PC-9 (cell line): ENCODE data around the gene SLC1A2. TPM values are rescaled to one million over a fixed set of nuclear protein-coding genes. Genes with fewer than 3 reads are reported as not detected.

Experiments
- BruUV-seq: library from RNA; stranded (reverse); fragments of 400-500 nt; replicated peaks from 2 replicates; lab custom pipeline; 2021; lab: Mats Ljungman, UMichigan
- CTCF ChIA-PET: fragments of 300-600 bp; sonication (Branson Sonifier 250); formaldehyde crosslinking; loops from one replicate; lab custom pipeline; 2022; ENCODE audit warnings: antibody characterized with exemption; lab: Charles Lee
- POLR2A ChIA-PET: fragments of 300-600 bp; sonication (Branson Sonifier 250); formaldehyde crosslinking; loops from one replicate; lab custom pipeline; 2022; ENCODE audit warnings: antibody characterized with exemption; ENCODE audit not compliant: unreplicated experiment; lab: Charles Lee
- DNase-seq, 2 experiments: peaks; one replicate each; pipeline versions ENCODE4 v3.0.0 to v3.0.0-alpha.2; 2015 to 2022; ENCODE audit warnings: mixed read lengths in 1 of 2
- H2AFZ ChIP-seq: fragments of 200-600 bp; sonication (generic); 2 replicates; pipeline ENCODE4 v1.8.1; 2017; ENCODE audit warnings: antibody characterized with exemption
- H3F3A ChIP-seq: fragments of 200-600 bp; sonication (generic); 2 replicates; pipeline ENCODE4 v1.8.1; 2017; ENCODE audit warnings: antibody characterized with exemption, mild to moderate bottlenecking, low read depth; ENCODE audit not compliant: insufficient read depth
- H3K27ac ChIP-seq: fragments of 200-600 bp; sonication (generic); 2 replicates; pipeline ENCODE4 v1.6.1; 2016; ENCODE audit warnings: mixed run types
- H3K27me3 ChIP-seq: fragments of 200-600 bp; sonication (generic); 2 replicates; pipeline ENCODE4 v1.6.1; 2016; ENCODE audit warnings: low read depth, mixed run types; ENCODE audit not compliant: insufficient read depth
- H3K36me3 ChIP-seq: fragments of 200-600 bp; sonication (generic); 2 replicates; pipeline ENCODE4 v1.6.1; 2016; ENCODE audit warnings: low read depth, mixed run types
- H3K4me1 ChIP-seq: fragments of 200-600 bp; sonication (generic); replicated peaks from 2 replicates; pipeline ENCODE4 v1.6.1; 2016; ENCODE audit warnings: mixed run types; ENCODE audit not compliant: insufficient read depth
- H3K4me2 ChIP-seq: fragments of 200-600 bp; sonication (generic); 2 replicates; pipeline ENCODE4 v1.6.1; 2017; ENCODE audit warnings: mixed run types
- H3K4me3 ChIP-seq: fragments of 200-600 bp; sonication (generic); 2 replicates; pipeline ENCODE4 v1.6.1; 2016; ENCODE audit warnings: mixed run types
- H3K79me2 ChIP-seq: fragments of 200-600 bp; sonication (generic); 2 replicates; pipeline ENCODE4 v1.6.1; 2017; ENCODE audit warnings: low read depth, mixed run types
- H3K9me2 ChIP-seq: fragments of 200-600 bp; sonication (generic); 2 replicates; pipeline ENCODE4 v1.8.1; 2017; ENCODE audit warnings: mild to moderate bottlenecking; ENCODE audit not compliant: insufficient read depth
- H3K9me3 ChIP-seq: fragments of 200-600 bp; sonication (generic); 2 replicates; pipeline ENCODE4 v1.8.1; 2016; ENCODE audit warnings: low read depth; ENCODE audit not compliant: insufficient read depth
- H4K20me1 ChIP-seq: fragments of 200-600 bp; sonication (generic); 2 replicates; pipeline ENCODE4 v1.8.1; 2017; ENCODE audit not compliant: insufficient read depth
- CTCF ChIP-seq: fragments of 200-600 bp; sonication (generic); conservative IDR thresholded peaks from 2 replicates; pipeline ENCODE4 v1.6.1; 2017; ENCODE audit warnings: mixed run types, antibody characterized with exemption, mild to moderate bottlenecking, moderate library complexity
- EZH2 ChIP-seq: fragments of 200-600 bp; sonication (generic); IDR thresholded peaks from 2 replicates; pipeline ENCODE4 v1.8.0; 2017; ENCODE audit warnings: antibody characterized with exemption, low read depth
- intact Hi-C: fragments of 100-400 bp; cut with micrococcal nuclease; formaldehyde crosslinking; loops from one replicate; pipeline ENCODE4 v1.10.0; 2022; ENCODE audit not compliant: unreplicated experiment
- total RNA-seq: library from RNA; stranded (reverse); gene quantifications from 2 replicates; pipeline ENCODE4 v1.2.3, GENCODE V29; 2021

SLC1A2 gene
- total RNA-seq, 1 experiment from 2014 or later: 0.09 TPM

- POLR2A ChIA-PET: no interaction called here
- Histone ChIP-seq H3K27ac (no peak overlapping the region), H3F3A (no peaks in the 10 kb centered on the region), H3K4me2 (no peak overlapping the region), H2AFZ (no peak overlapping the region), H3K36me3 (no peaks in the 10 kb centered on the region), H3K9me2 (no peaks in the 10 kb centered on the region), H3K4me1 (peaks cover 6% of the 10 kb centered on the region; the same call in 1 of the 2 replicates), H3K4me3 (no peak overlapping the region), H3K79me2 (no peaks in the 10 kb centered on the region), H3K9me3 (no peaks in the 10 kb centered on the region), H4K20me1 (no peaks in the 10 kb centered on the region), H3K27me3 (no peaks in the 10 kb centered on the region)
- CTCF ChIA-PET: no interaction called here
- intact Hi-C loops: no loop called here
- no peak for TF ChIP-seq CTCF
- no peak for DNase-seq
- BruUV-seq: no TSS peak
Measured at GRCh38 chr11:35262735-35263134, 156.6 kb downstream of the SLC1A2 start.

- Histone ChIP-seq H3K4me1 (peaks cover 6% of the 10 kb centered on the region; the same call in 1 of the 2 replicates), H3K9me2 (no peaks in the 10 kb centered on the region), H3K9me3 (no peaks in the 10 kb centered on the region), H3F3A (no peaks in the 10 kb centered on the region), H4K20me1 (no peaks in the 10 kb centered on the region), H3K27ac (no peak overlapping the region), H2AFZ (no peak overlapping the region), H3K4me3 (no peak overlapping the region), H3K4me2 (no peak overlapping the region), H3K79me2 (no peaks in the 10 kb centered on the region), H3K27me3 (no peaks in the 10 kb centered on the region), H3K36me3 (no peaks in the 10 kb centered on the region)
- ChIA-PET POLR2A (no interaction called here), CTCF (no interaction called here)
- intact Hi-C loops: no loop called here
- no peak for TF ChIP-seq EZH2
- TF ChIP-seq CTCF: no peak
- no peak for DNase-seq
- no TSS peak for BruUV-seq
Measured at GRCh38 chr11:35262056-35262455, 157.3 kb downstream of the SLC1A2 start.

- H3K9me3 ChIP-seq: no peaks in the 10 kb centered on the region
- no peak overlapping the region for H2AFZ ChIP-seq
- peaks cover 6% of the 10 kb centered on the region; the same call in 1 of the 2 replicates for H3K4me1 ChIP-seq
- H3K27me3 ChIP-seq: no peaks in the 10 kb centered on the region
- ChIA-PET CTCF (no interaction called here), POLR2A (no interaction called here)
- H3K79me2 ChIP-seq: no peaks in the 10 kb centered on the region
- intact Hi-C loops: no loop called here
- H3K9me2 ChIP-seq: no peaks in the 10 kb centered on the region
- H4K20me1 ChIP-seq: no peaks in the 10 kb centered on the region
- BruUV-seq: no TSS peak
- H3K4me3 ChIP-seq: no peak overlapping the region
- TF ChIP-seq EZH2 (no peak), CTCF (no peak)
- H3F3A ChIP-seq: no peaks in the 10 kb centered on the region
- H3K36me3 ChIP-seq: no peaks in the 10 kb centered on the region
- DNase-seq: no peak
- H3K4me2 ChIP-seq: no peak overlapping the region
- H3K27ac ChIP-seq: no peak overlapping the region
Measured at GRCh38 chr11:35261197-35261596, 158.2 kb downstream of the SLC1A2 start.
